Activated CD4-positive, CD25-positive, alpha-beta regulatory T cell (primary cell): ENCODE measurements around the gene MUC22.
A peak's percentile ranks its signal among the peaks of the same experiment; 100 is the strongest.
"Not testable (repeated sequence)": the region's sequence is repeated elsewhere in the genome, so short reads cannot be mapped to it uniquely, and the experiment has no call there.

Source experiments
- DNase-seq, 4 experiments: peaks; one replicate each; lab custom pipeline; 2025; lab: John Stamatoyannopoulos, UW

MUC22 gene

GRCh38 chr6:31010393-31011060 lies at the start of gene MUC22:
MUC22 (plus strand) TSS chr6:31010474; CDS start chr6:31010707, 233 bp downstream.
- DNase-seq, result no peak

GRCh38 chr6:30960907-30961673 lies 49.2 kb upstream of the MUC22 start:
- DNase-seq, result no peak

- DNase-seq, result no peak
These were observed 47.6 kb upstream of the MUC22 start for GRCh38 chr6:30962716-30963115.

GRCh38 chr6:30963641-30964040 lies 46.6 kb upstream of the MUC22 start:
- DNase-seq, result no peak

DNA sequence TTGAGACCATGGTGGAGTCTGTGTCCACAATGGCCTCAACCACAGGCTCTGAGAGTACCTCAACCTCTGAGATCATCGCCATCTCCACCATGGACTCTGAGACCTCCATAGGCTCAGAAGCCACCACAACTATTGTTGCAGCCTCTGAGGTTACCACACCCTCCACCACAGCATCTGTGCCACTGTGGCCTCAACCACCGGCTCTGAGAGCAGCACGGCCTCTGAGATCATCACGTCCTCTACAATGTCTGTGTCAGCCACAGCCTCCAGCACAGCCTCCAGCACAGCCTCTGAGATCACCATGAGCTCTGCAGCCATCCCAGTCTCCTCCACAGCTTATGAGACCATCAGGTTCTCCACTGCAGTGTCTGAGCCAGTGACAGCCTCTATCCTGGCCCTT lies 46.2 kb upstream of the MUC22 start:
- no peak for DNase-seq

DNA sequence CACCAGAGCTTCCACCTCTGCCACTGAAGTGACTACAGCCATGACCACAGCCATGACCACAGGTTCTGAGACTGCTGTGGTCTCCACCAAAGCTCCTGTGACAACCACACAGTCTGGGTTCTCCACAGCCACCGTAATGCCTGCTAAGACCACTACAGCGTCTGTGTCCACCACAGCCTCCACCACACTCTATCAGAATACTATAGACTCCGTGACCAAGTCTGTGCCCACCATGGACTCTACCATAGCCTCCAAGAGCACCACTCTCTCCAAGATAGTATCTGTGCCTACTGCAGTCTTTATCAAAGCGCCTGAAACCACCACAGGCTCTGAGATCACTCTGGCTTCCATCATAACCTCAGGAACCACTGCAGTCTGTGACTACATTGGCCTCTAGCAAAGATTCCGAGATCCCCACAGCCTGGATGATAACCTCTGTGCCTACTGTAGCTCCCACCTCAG lies 45.1 kb upstream of the MUC22 start:
- DNase-seq, result no peak

- DNase-seq, result no peak
These were observed 44.1 kb upstream of the MUC22 start for GRCh38 chr6:30966154-30966553.

GRCh38 chr6:30969171-30969570 lies 41.1 kb upstream of the MUC22 start:
- DNase-seq, result not testable (repeated sequence)

DNA sequence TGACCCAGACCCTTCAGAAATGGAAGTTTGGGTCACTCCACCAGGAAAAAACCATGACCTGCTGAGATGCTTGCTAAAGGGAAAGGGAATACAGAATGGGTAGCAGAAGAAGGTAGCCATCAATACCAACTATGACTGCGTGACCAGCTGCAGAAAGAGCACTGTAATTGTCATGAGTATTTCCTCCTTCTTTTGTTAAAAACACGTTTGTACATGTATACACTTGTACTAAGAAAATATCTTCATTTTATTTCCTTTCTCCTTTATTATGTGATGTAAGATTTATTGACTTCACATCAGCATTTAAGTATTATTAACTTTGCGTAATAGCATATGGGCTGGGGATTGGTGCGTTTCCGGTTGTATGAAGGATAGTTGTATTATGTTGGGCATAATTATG lies 39.3 kb upstream of the MUC22 start:
- DNase-seq, result no peak

GRCh38 chr6:30972816-30973215 lies 37.5 kb upstream of the MUC22 start:
- no peak for DNase-seq

- no peak for DNase-seq
These were observed 35.6 kb upstream of the MUC22 start for GRCh38 chr6:30974490-30975252.

DNA sequence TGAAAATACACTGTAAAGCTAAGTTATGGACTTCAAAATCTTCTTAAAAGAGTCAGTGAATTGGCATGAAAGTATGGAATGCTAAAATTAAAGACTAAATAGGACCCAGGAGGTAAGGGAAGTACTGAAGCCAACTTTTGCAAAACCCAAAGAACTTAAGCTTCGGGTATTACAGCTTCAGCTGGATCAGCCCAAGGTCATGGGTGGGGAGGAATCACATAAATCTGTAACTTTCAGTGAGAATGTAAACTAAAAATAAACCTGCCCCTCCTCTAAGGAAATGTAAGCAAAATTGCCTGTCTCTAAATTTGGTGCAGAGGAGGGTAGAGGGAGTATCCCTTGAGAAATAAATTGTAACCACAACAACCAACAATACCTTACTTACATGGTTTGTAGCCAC lies 31.1 kb upstream of the MUC22 start:
- DNase-seq, result no peak

DNA sequence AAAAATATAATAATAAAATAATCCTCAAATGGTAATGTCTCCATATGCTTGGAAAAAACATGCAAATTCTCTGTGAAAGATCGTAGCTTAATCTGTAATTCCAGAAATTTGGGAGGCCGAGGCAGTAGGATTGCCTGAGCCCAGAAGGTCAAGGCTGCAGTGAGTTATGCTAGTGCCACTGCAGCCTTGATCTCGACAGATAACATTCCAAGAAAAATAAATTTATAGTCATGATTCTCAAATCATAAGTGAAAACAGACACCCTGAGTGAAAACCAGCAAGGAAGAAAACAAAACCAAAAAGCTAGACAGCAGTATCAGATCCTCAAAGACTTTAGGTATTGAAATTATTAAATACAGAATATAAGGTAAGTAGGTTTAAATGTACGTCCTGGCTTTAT lies 30.6 kb upstream of the MUC22 start:
- no peak for DNase-seq

GRCh38 chr6:30981942-30982772 lies 28.1 kb upstream of the MUC22 start:
- DNase-seq, result no peak

DNA sequence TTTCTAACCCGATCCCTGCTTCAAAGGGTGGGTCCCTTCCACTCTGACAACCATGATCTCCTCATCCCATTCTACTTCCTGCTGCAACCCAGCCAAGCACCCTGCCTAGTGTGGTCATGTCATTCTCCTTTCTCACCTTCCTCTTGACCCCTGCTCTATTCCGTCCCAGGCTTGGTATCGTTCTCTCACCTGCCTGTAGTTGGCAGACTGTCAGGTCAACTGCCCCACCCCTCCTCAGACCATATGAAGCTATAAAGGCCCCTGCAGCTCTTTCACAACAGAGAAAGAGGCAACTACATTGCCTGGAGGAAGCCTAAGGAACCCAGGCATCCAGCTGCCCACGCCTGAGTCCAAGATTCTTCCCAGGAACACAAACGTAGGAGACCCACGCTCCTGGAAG lies 26.8 kb upstream of the MUC22 start, which contains the start of gene MUC21:
Gene MUC21 (plus strand): TSS at position 280 of the 400 bp plus-strand sequence. CDS start 241 bp downstream, outside the sequence.
- no peak for DNase-seq

DNA sequence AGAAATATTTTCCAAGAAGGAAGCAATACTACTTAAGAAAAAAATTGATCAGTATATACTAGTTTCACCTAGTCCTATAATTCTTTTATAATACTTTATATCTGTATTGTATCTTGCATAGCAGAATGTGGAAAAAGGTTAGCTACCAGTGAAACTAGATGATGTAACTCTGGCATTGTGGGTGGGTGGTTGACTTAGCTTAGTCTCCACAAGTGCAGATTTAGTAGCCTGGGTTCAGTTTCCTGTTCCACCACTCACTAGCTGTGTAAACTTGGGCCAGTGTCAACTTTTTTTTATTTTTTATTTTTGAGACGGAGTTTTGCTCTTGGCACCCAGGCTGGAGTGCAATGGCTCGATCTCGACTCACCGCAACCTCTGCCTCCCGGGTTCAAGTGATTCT lies 24.8 kb upstream of the MUC22 start:
- DNase-seq, result no peak

DNA sequence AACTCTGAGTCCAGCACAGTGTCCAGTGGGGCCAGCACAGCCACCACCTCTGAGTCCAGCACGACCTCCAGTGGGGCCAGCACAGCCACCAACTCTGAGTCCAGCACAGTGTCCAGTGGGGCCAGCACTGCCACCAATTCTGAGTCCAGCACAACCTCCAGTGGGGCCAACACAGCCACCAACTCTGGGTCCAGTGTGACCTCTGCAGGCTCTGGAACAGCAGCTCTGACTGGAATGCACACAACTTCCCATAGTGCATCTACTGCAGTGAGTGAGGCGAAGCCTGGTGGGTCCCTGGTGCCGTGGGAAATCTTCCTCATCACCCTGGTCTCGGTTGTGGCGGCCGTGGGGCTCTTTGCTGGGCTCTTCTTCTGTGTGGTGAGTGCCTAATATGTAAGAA lies 23.0 kb upstream of the MUC22 start:
- no peak for DNase-seq

GRCh38 chr6:30988209-30988825 lies 22.0 kb upstream of the MUC22 start:
- no peak for DNase-seq

- DNase-seq, result peak in 1 of 4 experiments; percentile 5
These were observed 19.7 kb upstream of the MUC22 start for GRCh38 chr6:30990422-30991086.

DNA sequence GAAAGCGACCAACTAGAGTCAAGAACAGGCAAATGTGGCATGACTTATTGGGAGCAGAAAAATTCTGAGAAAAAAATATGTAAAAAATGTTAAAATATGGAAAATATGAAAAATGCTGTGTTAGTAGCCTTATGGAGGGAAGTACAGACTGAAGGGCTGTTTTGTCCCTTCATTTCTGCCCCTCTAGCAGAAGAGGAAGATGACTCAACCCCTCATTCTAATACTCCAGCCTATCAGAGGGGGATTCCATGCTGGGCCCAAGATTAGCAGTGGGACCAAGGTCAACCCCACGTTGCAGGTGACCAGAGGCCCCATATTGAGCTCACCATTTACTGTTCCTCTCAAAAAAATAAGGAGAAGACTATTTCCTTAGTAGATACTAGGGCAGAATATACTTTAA lies 18.4 kb upstream of the MUC22 start:
- no peak for DNase-seq

- no peak for DNase-seq
These were observed 13.0 kb upstream of the MUC22 start for GRCh38 chr6:30997301-30997700.
